RPMI8226 (cell line): ENCODE measurements around the gene LRRC59.

Source experiments
- DNase-seq: peaks from one replicate; pipeline ENCODE4 v3.0.0-alpha.2; 2015

LRRC59 gene

DNA sequence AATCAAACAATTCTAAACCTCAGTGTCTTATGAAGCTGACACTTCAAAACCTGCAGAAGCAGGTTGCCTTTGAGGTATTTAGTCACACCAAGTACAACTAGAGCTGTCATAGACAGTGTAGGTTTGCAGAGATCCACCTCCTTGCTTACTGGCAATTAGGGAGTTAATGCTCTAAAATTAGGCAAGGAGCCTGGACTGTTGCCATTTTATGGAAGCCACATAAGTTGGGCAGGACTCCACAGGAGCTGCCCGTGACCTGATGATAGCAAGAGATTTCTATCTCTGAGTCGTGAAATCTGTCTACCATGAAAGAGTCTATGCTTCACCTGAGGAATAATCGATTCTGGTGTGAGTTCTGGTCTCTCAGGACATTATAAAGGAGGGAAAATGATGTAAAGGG is 15.4 kb downstream of the LRRC59 start:
- no peak for DNase-seq

DNA sequence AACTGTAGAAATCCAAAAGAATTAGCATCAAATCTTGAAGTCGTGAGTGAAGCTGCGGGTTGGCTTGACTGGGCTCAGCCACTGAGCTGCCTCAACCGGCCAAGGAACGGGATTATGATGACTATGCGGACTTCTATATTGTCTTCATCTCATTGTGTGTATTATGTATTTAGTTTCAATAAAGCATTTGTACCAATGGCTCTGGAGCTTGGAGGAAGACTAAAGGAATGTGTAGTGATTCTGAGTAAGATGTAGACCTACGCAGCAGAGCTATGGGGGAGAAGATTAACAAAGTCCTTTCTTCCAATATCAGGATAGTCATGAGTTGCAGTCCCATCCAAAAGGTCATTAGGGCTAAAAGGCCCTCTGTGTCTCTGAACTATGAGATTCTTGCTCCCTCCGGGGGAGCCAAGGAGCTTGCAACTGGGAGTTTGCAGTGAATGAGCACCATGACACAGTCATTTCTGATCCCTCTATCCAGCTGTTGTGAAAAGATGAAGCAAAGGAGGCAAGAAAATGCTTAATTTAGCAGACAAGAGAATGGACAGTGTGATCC is 16.0 kb downstream of the LRRC59 start:
- DNase-seq: no peak

DNA sequence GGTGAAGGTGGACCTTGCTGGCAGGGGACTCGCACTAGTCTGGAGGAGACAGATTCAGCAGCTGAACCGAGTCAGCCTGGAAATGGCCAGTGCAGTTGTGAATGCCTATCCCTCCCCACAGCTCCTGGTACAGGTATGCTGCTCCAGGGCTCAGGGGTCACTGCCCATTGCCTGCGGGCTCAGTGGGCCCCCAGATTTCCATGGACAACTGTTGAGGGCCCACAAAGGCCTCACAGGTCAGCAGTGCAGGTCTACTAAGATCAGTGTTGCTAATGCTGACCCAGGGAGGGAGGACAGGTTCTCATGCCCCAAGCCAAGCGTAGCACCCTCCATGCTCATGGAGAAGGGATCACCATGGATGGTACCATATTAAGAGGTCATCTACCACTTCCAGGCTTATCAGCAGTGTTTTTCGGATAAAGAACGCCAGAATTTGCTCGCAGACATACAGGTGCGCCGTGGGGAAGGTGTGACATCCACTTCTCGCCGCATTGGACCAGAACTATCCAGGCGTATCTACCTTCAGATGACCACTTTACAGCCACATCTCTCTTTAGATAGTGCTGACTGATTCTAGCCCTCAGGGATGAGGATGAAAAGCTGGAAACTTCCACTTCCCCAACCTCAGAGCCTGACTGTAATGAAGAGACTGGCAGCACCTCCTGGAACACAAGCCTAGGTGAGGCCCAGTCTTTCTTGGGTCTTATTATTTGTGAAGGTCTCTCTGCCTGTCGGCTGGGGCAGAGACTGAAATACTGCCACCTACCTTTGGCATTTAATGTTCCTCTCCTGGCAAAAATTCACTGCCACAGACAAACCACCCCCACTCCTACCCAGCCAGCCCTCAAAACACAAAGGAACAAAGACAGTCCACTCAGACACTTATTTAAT is 16.7 kb downstream of the LRRC59 start:
- DNase-seq: peak; percentile 18

DNA sequence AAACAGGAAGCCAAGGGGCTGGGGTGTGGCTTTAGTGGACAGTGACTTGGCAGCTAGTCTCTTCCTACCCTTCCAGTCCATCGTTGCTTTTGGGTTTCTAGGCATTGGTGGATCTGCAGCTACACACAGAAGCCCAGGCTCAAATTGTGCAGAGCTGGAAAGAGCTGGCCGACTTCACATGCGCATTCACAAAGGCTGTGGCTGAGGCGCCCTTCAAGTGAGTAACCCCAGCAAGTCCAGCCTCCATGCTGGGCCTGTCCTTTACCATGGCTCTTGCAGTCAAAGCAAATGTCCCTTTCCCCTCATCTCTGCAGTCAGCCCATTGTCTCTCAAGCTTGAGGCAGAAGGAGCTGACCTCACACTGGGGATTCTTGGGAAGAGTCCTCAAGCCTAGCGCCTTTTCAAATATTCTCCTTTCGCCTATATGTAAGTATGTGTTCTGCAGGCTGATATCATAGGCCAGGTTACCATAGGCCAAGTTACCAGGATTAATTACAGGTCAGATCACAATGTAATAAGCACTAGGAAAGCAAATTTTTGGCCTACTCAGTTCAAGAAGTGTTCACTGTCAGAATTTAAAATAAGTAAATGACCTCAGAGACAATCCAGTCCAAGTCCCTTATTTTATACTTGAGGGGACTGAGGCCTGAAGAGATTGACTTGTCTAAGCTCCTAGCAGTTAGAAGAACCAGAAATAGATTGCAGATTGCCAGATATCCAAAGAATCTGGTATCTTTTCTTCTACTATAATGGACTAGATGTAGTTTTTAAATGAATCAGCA is 17.8 kb downstream of the LRRC59 start:
- DNase-seq: no peak

DNA sequence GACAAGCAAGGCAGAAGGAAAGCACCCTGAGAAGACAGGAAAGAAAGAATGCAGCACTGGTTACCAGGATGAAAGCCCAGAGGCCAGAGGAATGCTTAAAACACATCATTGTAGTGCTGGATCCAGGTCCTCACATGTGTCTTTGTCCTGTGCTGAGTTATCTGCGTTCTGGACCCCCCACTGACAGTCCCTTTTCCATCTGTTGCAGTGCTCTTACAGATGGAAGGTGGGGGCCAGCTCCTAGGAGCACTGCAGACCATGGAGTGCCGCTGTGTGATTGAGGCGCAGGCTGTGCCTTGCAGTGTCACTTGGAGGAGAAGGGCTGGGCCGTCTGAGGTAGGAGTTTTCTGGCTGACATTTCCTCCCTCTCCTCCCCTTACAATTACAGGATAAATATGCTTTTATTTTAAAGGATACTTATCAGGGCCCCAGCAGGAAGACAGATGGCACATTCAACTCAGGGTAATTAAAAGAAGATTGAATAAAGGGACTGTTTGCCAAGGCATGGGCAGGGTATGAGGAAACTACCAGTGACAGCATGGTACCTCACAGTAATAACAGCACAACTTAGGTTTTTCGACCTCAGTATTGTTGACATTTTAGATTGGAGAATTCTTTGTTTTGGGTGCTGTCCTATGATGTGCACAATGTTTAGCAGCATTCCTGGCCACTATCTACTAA is 21.3 kb downstream of the LRRC59 start:
- DNase-seq: no peak

DNA sequence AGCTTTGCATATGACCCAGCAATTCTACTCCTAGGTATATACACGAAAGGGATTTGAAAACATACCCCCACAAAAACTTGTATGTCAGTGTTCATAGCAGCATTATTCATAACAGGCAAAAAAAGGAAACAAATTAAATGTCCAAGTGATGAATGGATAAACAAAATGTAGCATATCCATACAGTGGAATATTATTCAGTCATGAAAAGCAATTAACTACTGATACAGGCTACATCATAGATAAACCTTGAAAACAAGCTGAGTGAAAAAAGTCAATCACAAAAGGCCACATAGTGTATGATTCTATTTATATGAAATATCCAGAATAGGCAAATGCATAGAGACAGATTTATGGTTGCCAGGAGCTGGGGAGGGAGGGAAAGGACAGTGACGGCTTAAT is 23.6 kb downstream of the LRRC59 start:
- DNase-seq: no peak

DNA sequence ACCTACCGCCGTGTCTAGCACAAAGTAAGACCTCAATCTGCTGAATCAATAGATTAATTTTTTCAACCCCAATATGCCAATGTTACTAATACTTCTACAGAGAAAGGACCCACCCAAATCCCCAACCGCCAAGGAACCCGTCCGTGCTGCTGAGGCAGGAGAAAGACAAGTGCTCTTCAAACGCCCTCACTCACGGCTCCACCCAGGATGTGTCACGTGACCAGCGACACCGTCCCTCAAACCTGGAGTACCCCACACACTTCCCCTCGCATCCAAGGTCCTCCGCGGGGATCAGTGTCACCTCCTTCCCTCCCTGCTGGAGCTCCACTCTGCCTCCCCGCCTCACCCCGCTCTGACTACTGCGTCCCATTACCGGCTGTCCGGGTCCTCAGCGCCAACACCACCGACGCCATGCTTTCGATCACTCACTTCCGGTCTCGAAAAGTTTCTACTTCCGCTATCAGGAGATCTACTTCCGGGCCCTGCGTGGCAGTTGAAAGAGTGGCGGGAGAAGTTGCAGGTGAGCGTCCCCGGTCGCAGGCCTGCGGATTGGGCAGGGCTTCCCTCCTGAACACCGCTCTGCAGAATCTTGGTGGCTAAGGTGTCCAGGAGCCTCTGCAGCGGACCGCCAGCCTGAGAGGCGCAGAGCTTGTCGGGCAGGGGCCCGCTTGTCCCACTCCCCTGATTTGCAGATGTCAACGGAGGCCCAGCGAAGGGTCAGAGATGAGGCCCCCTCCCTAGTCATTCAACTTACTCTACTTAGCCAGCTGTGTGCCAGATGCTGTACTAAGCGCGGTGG is 24.4 kb downstream of the LRRC59 start, which contains the start of the genes EME1 and MRPL27:
Gene EME1, plus strand, starts transcription at position 472 of the 799 bp plus-strand sequence. CDS start 1,980 bp downstream, outside the sequence.
Gene MRPL27, minus strand, starts transcription at position 427 of the 799 bp plus-strand sequence. Its CDS starts 14 bp downstream, at position 413.
- peak; percentile 95 for DNase-seq

DNA sequence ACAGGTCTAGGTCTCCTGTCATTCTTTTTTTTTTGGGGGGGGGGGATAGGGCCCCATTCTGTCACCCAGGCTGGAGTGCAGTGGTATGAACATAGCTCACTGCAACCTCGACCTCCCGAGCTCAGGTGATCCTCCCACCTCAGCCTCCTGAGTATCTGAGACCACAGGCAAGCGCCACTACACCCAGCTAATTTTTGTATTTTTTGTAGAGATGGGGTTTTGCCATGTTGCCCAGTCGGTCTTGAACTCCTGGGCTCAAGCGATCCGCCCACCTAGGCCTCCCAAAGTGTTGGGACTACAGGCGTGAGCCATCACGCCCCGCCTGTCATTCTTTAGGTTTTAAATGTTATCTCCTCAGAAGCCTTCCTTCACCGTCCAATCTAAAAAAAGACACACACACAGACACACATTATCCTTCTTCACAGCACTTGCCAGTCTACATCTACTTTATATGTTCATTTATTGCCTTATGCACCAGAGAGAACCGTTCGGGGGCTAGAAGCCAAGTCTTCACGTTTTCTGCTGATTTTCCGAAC is 25.0 kb downstream of the LRRC59 start:
- no peak for DNase-seq

DNA sequence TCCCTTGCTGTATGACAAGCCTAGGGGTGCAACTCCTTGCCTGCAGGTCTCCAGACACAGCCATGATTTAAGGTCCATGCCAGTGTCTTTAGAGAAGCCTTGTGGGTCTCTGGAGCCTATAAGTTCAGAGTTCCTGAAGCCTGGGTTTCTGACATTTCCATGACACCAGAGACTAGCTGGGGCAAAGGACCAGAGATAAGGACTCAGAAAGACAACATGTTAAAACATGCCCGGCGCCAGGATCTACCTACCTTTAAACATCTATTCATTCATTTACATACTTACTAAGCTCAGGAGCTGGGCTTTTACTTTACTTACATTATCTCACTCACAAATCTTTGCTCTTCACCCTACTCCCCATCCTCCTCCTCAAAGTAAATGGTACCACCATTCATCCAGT is 25.8 kb downstream of the LRRC59 start:
- DNase-seq: no peak

DNA sequence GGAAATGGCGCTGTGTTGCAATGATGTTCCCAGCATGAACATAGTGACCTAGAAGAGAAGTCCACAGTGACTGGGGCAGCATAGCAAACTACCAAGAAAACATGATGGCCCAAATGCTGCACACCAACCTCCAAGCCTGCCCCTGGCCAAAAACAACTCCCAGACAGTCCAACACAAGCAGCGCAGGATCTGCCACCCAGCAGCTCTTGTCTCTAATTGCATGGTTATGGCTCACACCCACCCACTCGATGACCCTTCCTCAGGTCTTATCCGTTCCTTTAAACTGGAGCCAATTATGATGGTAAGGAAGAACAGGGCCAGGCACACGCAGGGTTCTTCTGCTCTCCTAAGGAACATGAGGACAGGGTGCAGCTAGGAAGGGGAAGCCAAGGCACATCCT is 27.3 kb downstream of the LRRC59 start:
- no peak for DNase-seq

DNA sequence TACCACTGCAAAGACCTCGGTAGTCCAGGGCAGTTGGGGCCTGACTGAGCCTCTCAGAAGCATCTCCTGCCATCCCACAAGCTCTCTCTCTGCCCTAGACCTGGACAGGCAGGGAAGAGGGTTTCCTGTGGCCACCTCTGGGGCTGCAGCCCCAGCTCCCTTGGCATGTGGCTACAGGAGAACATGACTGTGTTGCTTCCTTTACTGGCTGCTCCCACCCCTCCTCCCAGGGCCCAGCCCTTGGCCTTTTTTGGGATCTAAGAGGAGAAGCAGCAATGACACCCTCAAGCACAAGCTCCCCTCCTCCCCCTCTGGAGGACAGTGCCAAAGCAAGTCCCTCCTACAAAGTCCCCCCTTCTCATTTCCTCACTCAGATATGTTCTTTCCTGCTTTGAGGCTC is 29.9 kb downstream of the LRRC59 start:
- no peak for DNase-seq

DNA sequence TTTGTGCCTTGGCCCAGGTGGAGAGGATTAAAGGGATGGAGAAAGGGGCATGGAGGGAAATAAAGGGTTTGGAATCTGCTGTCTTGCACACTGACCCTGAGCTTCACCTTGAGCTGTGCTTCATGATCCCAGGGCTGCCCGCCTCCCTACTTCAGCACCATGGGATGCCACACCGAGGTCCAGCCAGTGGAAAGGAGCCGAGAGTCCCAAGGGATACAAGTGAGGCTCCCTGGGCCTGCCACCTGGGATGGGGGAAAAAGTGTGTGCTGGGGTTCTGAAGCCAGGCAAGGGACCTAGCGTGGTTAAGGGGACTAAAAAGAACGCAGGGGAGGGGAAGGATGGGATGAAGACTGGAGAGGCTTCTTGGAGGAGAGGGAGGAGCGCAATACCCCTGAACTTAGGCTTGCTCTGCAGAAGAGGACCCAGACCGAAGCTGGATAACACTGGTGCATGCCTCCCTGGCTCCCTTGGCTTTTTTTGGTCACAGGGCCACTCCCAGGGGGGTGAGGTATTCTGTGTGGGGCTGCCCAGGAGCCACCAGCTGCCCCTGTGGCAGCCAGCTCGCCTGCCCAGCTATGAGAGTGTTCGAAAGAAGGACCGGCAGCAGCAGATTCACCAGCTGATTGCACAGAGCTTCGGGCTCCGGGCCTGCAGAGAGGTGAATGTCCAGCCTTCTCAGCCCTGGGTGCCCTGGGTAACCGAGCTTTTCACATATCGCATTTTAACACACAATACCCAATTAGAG is 31.5 kb downstream of the LRRC59 start:
- no peak for DNase-seq

DNA sequence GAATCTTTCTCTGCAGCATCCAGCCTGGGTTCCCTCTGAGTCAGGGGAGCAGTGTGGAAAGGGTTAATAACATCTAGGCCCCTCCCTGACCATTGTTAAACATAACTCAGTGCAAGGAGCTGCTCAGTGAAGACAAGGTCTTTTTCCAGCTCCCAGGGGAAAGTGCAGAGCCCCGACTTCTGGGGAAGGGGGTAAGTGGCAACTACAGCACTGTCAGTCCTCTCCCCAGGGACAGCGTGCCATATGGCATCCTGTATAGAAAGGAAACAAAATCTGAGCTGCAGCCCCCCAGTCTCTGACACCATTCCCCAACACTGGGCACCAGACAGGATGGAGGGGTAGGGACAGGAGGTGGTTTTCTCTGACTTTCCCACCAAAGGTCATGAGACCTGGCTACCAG is 32.2 kb downstream of the LRRC59 start:
- DNase-seq: no peak

DNA sequence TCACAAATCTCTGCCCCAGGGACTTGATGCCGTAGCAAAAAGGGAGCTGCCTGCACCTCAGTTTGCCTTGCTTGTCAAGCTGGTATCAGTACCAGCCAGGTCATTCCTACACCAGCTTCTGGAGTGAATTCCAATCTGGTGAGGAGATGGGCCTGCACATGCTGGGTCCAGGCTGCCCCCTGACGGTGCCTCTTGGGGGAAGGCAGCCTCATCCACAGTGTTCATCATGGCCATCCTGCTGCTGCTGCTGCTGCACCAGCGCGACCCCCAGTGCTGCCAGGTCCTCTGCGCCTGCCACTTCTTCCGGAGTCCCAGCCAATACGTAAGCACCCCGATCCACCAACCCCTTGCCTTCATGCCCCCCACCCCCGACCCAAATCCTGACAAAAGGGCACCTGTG is 32.6 kb downstream of the LRRC59 start:
- no peak for DNase-seq

DNA sequence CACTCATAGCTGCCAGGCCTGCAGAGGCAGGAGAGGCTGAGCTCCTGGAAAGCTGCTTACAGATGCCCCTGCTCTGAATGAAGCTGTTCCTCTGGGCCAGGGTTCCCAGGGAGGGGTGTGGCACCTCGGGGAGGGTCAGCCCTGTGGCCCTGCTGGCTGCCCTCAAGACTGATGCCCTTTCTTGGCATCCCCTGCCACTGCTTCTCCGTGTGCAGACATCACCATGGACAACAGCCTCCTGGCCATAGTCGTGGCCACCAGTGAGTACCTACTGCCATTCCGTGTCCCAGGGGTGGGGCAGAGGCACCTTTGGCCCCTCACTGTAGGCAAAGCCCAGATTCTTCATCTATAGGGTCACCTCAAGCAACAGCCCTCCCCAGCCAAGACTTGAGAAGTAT is 33.3 kb downstream of the LRRC59 start:
- no peak for DNase-seq

DNA sequence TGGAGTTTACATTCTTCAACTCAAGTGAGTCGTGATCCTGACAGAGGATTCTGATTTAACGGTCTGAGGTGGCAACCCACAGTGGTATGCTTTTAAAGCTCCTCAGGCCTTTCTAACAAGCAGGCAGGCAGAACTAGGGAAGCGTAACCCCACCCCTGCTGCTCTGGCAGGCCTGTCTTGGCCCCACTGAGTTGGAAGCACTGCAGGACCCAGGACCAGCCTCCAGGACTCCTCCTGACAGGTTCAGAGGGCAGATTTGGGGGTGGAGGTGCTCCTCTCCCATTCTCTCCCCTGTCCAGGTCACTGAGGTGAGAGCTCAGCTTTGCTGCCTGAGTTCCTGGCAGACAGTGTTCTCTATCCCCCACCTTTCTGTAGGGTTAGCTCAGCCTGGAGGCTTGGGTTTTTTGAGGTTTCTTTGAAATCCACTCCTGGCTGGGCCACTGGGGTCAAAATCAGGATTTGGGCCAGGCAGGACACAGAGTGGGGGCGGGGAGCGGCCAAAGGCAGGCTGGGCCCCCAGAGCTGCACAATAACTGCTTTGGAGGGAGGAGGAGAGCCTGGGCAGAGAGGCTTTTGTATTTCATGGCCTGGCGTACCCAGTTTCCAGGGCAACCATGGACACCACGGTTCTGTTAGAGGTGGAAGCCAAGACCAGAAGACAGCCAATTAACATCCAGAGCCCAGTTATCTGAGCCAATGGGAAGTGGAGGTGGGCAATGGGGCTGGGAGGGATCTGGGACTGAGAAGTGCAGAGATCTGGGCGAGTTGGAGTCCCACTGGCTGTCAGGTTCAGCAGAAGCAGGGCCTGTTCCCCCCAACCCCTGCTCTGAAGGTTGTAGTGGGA is 33.9 kb downstream of the LRRC59 start:
- DNase-seq: no peak

DNA sequence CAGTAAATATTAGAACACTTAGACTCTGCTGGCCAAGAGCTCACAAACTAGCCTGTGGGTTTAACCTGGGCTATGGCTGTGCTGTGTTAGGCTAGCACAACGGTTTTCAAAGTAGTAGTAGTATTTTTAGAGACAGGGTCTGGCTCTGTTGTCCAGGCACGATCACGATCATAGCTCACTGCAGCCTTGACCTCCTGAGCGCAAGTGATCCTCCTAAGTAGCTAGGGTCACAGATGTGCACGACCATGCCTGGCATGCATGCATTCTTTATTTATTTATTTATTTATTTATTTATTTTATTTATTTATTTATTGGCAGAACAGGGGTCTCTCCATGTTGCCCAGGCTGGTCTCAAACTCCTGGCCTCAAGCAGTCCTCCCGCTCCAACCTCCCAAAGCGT is 34.7 kb downstream of the LRRC59 start:
- DNase-seq: no peak

DNA sequence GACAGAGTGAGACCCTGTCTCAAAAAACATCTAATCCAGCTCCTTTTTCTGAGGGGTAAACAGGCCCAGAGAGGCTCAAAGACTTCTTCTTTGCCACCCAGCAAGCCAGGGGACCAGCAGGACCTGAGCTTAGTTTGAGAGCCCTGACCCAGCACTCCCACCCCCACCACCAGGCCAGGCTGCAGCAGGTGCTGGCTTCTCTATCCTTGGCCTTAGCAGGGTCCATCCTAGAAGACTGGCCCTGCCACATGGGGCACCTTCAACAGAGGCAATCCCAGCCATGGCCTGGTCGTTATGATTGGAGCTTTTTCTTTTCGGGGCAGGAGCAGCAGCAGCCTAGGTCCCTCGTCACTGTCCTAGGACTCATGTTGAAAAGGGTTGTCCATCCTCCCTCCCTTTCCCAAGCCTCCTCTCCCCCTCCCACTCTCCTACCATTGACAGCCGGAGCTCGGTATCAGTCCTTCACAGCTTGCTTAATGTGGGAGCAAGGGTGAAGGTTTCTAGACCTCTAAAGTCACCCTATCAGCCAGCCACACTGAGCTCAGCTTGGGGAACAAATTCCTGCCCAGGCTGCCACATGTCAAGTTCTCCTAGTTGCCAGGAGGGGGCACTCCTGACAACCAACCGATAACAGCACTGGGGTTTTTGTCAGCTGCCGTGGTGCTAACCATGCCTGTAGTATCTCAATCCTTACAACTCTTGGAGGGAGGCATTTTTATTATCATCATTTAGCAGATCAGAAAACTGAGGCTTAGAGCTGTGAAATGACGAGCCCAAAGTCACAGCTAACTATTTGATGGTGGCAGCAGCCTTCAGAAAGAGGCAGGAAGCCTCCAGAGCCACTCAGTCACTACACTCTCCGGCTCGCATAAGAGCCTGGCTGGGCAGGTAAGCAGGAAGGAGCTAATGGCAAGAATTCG is 35.5 kb downstream of the LRRC59 start:
- peak; percentile 71 for DNase-seq
